Thyroid gland (tissue), 4 donors: ENCODE results near the gene ZNF322. TPM values are rescaled to one million over a fixed set of nuclear protein-coding genes. Genes with fewer than 3 reads are reported as not detected.
A peak's percentile ranks its signal among the peaks of the same experiment; 100 is the strongest.

Source experiments
- DNase-seq, 2 donors: peaks; one replicate each; pipeline ENCODE4 v3.0.0-alpha.2; 2019
- H3K27ac ChIP-seq, 3 donors: fragments of 200-600 bp; sonication (generic); 1 replicate in 2 of 3; 2 replicates in 1 of 3; pipeline ENCODE4 v1.5.1; 2016 to 2019; ENCODE audit warnings: mild to moderate bottlenecking in 1 of 3, moderate library complexity in 1 of 3
- H3K27me3 ChIP-seq: fragments of 200-600 bp; sonication (generic); one replicate; pipeline ENCODE4 v1.5.1; 2019
- H3K36me3 ChIP-seq, 2 donors: fragments of 200-600 bp; sonication (generic); one replicate each; pipeline ENCODE4 v1.5.1; 2016 to 2019
- H3K4me1 ChIP-seq, 2 donors: fragments of 200-600 bp; sonication (generic); one replicate each; pipeline ENCODE4 v1.5.1; 2017 to 2019
- H3K4me3 ChIP-seq, 3 donors: fragments of 200-600 bp; sonication (generic); replicated peaks in 1 of 3; 1 replicate in 2 of 3; 2 replicates in 1 of 3; pipeline ENCODE4 v1.5.1; 2016; ENCODE audit warnings: mild to moderate bottlenecking in 1 of 3
- H3K9me3 ChIP-seq: fragments of 200-600 bp; sonication (generic); one replicate; pipeline ENCODE4 v1.5.1; 2017
- CTCF ChIP-seq, 6 experiments: fragments of 200-600 bp in 3 of 6; fragments of 450-650 bp in 3 of 6; sonication (generic) in 3 of 6; IDR thresholded peaks; one replicate each; pipeline ENCODE4 v1.5.1; 2016 to 2019; ENCODE audit warnings: antibody characterized with exemption in 6 of 6, mild to moderate bottlenecking in 2 of 6, inconsistent platforms in 1 of 6, moderate library complexity in 1 of 6
- POLR2A ChIP-seq, 2 donors: fragments of 450-650 bp; IDR thresholded peaks; one replicate each; pipeline ENCODE4 v1.6.1; 2017; ENCODE audit warnings: antibody characterized with exemption in 2 of 2, mild to moderate bottlenecking in 2 of 2, moderate library complexity in 1 of 2
- WGBS, 2 donors: methylation state at CpG; one replicate each; pipeline ENCODE4 v1.1.5; 2017; 5-methylcytosine and 5-hydroxymethylcytosine counted together
- intact Hi-C: fragments of 100-400 bp; cut with DNase I; formaldehyde crosslinking; loops from one replicate; pipeline ENCODE4 v1.15.1; 2023
- total RNA-seq, 4 donors: library from RNA; depleted of rRNA; stranded (reverse); fragments of >200 nt; gene quantifications; one replicate each; pipeline ENCODE4 v1.2.3, GENCODE V29; 2016

Gene ZNF322
- total RNA-seq, 4 donors from 2014 or later = 19.3 to 40.4 (median 22.1) TPM

- DNase-seq = peak; percentile 17 to 20
- H3K4me1 ChIP-seq = no peaks in the 10 kb centered on the region
- H3K27me3 ChIP-seq = no peaks in the 10 kb centered on the region
- no peaks in the 10 kb centered on the region for H3K36me3 ChIP-seq
- no peak overlapping the region for H3K4me3 ChIP-seq
- no peak overlapping the region for H3K27ac ChIP-seq
- WGBS, 2 donors = 53 to 54% methylated on average over 7 of the region's 7 CpGs
- no peak for TF ChIP-seq POLR2A (IDR thresholded peaks at IDR 0.05)
- TF ChIP-seq CTCF (IDR thresholded peaks at IDR 0.05) = peak in 4 of 6 experiments; percentile 27 to 57 (median 41)
- intact Hi-C loops = no loop called here
- H3K9me3 ChIP-seq = no peaks in the 10 kb centered on the region
Measured at GRCh38 chr6:26607434-26608230, 51.9 kb downstream of the ZNF322 start.

GRCh38 chr6:26604797-26605196, 54.7 kb downstream of the ZNF322 start:
- Histone ChIP-seq H3K4me1 (no peaks in the 10 kb centered on the region), H3K9me3 (no peaks in the 10 kb centered on the region), H3K36me3 (peaks cover 1 to 3% of the 10 kb centered on the region in 2 donors), H3K27ac (no peak overlapping the region), H3K4me3 (no peak overlapping the region), H3K27me3 (no peaks in the 10 kb centered on the region)
- 73 to 74% methylated on average over 3 of the region's 3 CpGs for WGBS, 2 donors
- DNase-seq = no peak
- intact Hi-C loops = no loop called here
- TF ChIP-seq CTCF (IDR thresholded peaks at IDR 0.05) (no peak), POLR2A (IDR thresholded peaks at IDR 0.05) (no peak)

GRCh38 chr6:26604026-26604425, 55.5 kb downstream of the ZNF322 start:
- Histone ChIP-seq H3K36me3 (peaks cover 6 to 7% of the 10 kb centered on the region in 2 donors), H3K4me1 (no peaks in the 10 kb centered on the region), H3K27me3 (no peaks in the 10 kb centered on the region), H3K4me3 (no peak overlapping the region), H3K27ac (no peak overlapping the region), H3K9me3 (no peaks in the 10 kb centered on the region)
- intact Hi-C loops = no loop called here
- WGBS, 2 donors = 66 to 74% methylated on average over 3 of the region's 3 CpGs
- no peak for TF ChIP-seq CTCF (IDR thresholded peaks at IDR 0.05)
- TF ChIP-seq POLR2A (IDR thresholded peaks at IDR 0.05) = no peak
- DNase-seq = no peak

- DNase-seq = no peak
- Histone ChIP-seq H3K4me1 (peaks cover 8 to 9% of the 10 kb centered on the region in 2 donors), H3K9me3 (no peaks in the 10 kb centered on the region), H3K27ac (no peak overlapping the region), H3K4me3 (no peak overlapping the region), H3K27me3 (no peaks in the 10 kb centered on the region), H3K36me3 (peaks cover 15 to 16% of the 10 kb centered on the region in 2 donors)
- no peak for TF ChIP-seq POLR2A (IDR thresholded peaks at IDR 0.05)
- TF ChIP-seq CTCF (IDR thresholded peaks at IDR 0.05) = no peak
- intact Hi-C loops = no loop called here
- WGBS, 2 donors = 92% methylated on average over 3 of the region's 3 CpGs
Measured at GRCh38 chr6:26602262-26602661, 57.3 kb downstream of the ZNF322 start.

GRCh38 chr6:26600759-26601158, 58.8 kb downstream of the ZNF322 start:
- H3K4me1 ChIP-seq = peaks cover 9 to 12% of the 10 kb centered on the region in 2 donors
- H3K36me3 ChIP-seq = peaks cover 15 to 16% of the 10 kb centered on the region in 2 donors
- no peak overlapping the region for H3K4me3 ChIP-seq
- H3K27ac ChIP-seq = no peak overlapping the region
- intact Hi-C loops = no loop called here
- H3K9me3 ChIP-seq = no peaks in the 10 kb centered on the region
- no peak for TF ChIP-seq CTCF (IDR thresholded peaks at IDR 0.05)
- TF ChIP-seq POLR2A (IDR thresholded peaks at IDR 0.05) = no peak
- H3K27me3 ChIP-seq = no peaks in the 10 kb centered on the region
- DNase-seq = no peak
